Esophagus squamous epithelium (tissue), 5 donors: ENCODE measurements around the gene RASL10B. TPM values are rescaled to one million over a fixed set of nuclear protein-coding genes. Genes with fewer than 3 reads are reported as not detected.

Experiments used
- DNase-seq: peaks from one replicate; lab custom pipeline; 2025; lab: John Stamatoyannopoulos, UW
- H3K27ac ChIP-seq, 4 donors: fragments of 200-600 bp; sonication (generic); one replicate each; pipeline ENCODE4 v1.5.1; 2016 to 2019; ENCODE audit warnings: mild to moderate bottlenecking in 1 of 4
- H3K27me3 ChIP-seq, 4 donors: fragments of 200-600 bp; sonication (generic); 1 replicate in 3 of 4; 2 replicates in 1 of 4; pipeline versions ENCODE4 v1.5.1 to v1.6.0; 2017 to 2021; ENCODE audit warnings: antibody characterized with exemption in 1 of 4
- H3K36me3 ChIP-seq, 3 donors: fragments of 200-600 bp; sonication (generic); one replicate each; pipeline ENCODE4 v1.5.1; 2016 to 2019
- H3K4me1 ChIP-seq, 3 donors: fragments of 200-600 bp; sonication (generic); one replicate each; pipeline ENCODE4 v1.5.1; 2017 to 2019
- H3K4me3 ChIP-seq, 4 donors: fragments of 200-600 bp; sonication (generic); 1 replicate in 3 of 4; 2 replicates in 1 of 4; pipeline ENCODE4 v1.5.1; 2016 to 2019; ENCODE audit warnings: mild to moderate bottlenecking in 2 of 4, moderate library complexity in 1 of 4
- H3K9me3 ChIP-seq, 3 donors: fragments of 200-600 bp; sonication (generic); one replicate each; pipeline ENCODE4 v1.5.1; 2016 to 2019
- CTCF ChIP-seq, 6 experiments: fragments of 450-650 bp in 4 of 6; fragments of 200-600 bp in 2 of 6; sonication (generic) in 2 of 6; IDR thresholded peaks; one replicate each; pipeline ENCODE4 v1.5.1; 2016 to 2019; ENCODE audit warnings: antibody characterized with exemption in 6 of 6, mild to moderate bottlenecking in 4 of 6, moderate library complexity in 4 of 6
- POLR2A ChIP-seq, 4 donors: fragments of 450-650 bp; IDR thresholded peaks; one replicate each; pipeline ENCODE4 v1.6.1; 2017; ENCODE audit warnings: antibody characterized with exemption in 4 of 4, mild to moderate bottlenecking in 4 of 4, moderate library complexity in 3 of 4
- WGBS, 2 donors: methylation state at CpG; one replicate each; pipeline ENCODE4 v1.1.5; 2018; 5-methylcytosine and 5-hydroxymethylcytosine counted together
- intact Hi-C: fragments of 100-400 bp; cut with DNase I; formaldehyde crosslinking; loops from one replicate; pipeline ENCODE4 v1.15.0; 2022
- total RNA-seq, 4 donors: library from RNA; depleted of rRNA; stranded (reverse); fragments of >200 nt; gene quantifications; one replicate each; pipeline ENCODE4 v1.1.0, GENCODE V29; 2016
- donor health status: DM: yes; HTN: yes; CAD: no.

The RASL10B gene
- total RNA-seq, 4 donors from 2014 or later = 0.34 to 1.5 (median 0.89) TPM

DNA sequence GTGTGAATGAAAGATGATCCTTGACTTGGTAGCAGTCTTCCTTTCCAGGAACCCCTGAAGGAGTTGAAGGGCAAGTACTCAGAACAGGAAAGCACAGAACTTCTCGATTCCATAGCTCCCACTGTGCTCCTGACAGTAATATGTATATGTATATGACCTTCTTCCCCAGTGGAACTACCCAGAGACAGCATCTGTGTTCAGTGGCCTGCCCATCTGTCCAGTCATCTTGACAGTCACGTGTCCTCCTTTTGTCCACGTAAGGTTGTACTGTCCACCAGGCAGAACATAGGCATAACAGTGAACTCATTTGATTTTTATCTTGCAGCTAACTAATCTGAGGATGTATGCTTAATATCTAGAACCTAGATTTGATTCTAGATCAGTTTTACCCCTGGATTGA, 37.8 kb upstream of the RASL10B start:
- intact Hi-C loops = loop anchor here (10.0 kb wide), 1 partner anchor 69 kb away; no protein-coding TSS in a partner anchor
- Histone ChIP-seq H3K4me1 (no peaks in the 10 kb centered on the region), H3K27ac (no peak overlapping the region), H3K27me3 (no peaks in the 10 kb centered on the region), H3K36me3 (peaks cover 0 to 91% (median 16%) of the 10 kb centered on the region in 3 donors), H3K4me3 (no peak overlapping the region), H3K9me3 (no peaks in the 10 kb centered on the region)
- no peak for TF ChIP-seq CTCF (IDR thresholded peaks at IDR 0.05)
- no peak for TF ChIP-seq POLR2A (IDR thresholded peaks at IDR 0.05)
- DNase-seq = no peak
- 86 to 100% methylated on average over 3 of the region's 3 CpGs for WGBS, 2 donors

DNA sequence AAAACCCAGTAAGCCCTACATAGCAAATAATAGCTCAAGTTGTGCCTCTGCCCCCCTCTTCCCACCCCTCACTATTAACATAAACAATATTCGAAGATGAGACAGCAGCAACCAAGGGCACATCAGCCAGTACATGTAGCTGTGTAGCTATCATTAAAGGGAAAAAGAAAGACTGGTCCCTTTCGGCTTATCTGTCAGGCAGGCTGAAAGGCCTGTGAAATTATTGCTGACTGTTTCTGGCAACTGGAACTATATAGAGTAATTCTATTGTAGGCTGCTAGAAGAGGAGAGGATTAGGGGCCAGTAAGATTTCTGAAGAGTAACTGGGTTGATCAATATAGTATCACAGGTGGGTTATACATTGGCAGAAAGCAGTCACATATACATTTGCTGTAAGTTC, 36.5 kb upstream of the RASL10B start:
- TF ChIP-seq CTCF (IDR thresholded peaks at IDR 0.05) = no peak
- TF ChIP-seq POLR2A (IDR thresholded peaks at IDR 0.05) = no peak
- no peak for DNase-seq
- Histone ChIP-seq H3K27ac (no peak overlapping the region), H3K9me3 (no peaks in the 10 kb centered on the region), H3K4me1 (no peaks in the 10 kb centered on the region), H3K27me3 (no peaks in the 10 kb centered on the region), H3K36me3 (peaks cover 0 to 80% (median 14%) of the 10 kb centered on the region in 3 donors), H3K4me3 (no peak overlapping the region)
- WGBS, 2 donors = 79 to 85% methylated on average over 2 of the region's 2 CpGs
- intact Hi-C loops = loop anchor here (10.0 kb wide), 1 partner anchor 70 kb away; no protein-coding TSS in a partner anchor

GRCh38 chr17:35695613-35696012, 35.8 kb upstream of the RASL10B start:
- DNase-seq = no peak
- TF ChIP-seq POLR2A (IDR thresholded peaks at IDR 0.05) (no peak), CTCF (IDR thresholded peaks at IDR 0.05) (no peak)
- Histone ChIP-seq H3K9me3 (no peaks in the 10 kb centered on the region), H3K27ac (no peak overlapping the region), H3K27me3 (no peaks in the 10 kb centered on the region), H3K4me1 (no peaks in the 10 kb centered on the region), H3K36me3 (peaks cover 0 to 75% (median 14%) of the 10 kb centered on the region in 3 donors), H3K4me3 (no peak overlapping the region)
- intact Hi-C loops = loop anchor here (10.0 kb wide), 1 partner anchor 71 kb away; no protein-coding TSS in a partner anchor
- WGBS, 2 donors = 82 to 88% methylated on average over 2 of the region's 2 CpGs

DNA sequence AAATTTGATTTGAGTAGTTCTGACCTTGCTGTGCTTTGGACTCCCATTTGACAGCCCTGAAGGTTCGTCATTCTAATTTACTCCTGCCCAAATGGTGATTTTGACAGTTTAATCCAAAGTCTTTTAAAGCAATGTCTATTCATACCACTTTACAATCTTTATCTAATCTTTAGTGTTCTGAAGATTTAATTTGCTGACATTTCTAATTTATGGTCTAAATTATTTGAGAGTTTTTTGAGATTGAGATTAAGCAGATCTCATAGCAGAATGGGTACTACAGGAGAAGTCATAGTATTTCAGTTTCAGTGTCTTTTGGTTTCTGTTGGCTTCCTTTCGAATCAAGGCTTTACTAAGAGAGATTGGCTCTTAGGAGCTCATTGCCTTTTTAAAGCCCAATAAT, 32.6 kb upstream of the RASL10B start:
- Histone ChIP-seq H3K9me3 (no peaks in the 10 kb centered on the region), H3K4me3 (no peak overlapping the region), H3K4me1 (no peaks in the 10 kb centered on the region), H3K36me3 (peaks cover 0 to 45% (median 8%) of the 10 kb centered on the region in 3 donors), H3K27ac (no peak overlapping the region), H3K27me3 (no peaks in the 10 kb centered on the region)
- intact Hi-C loops = loop anchor here (10.0 kb wide), 1 partner anchor 74 kb away; no protein-coding TSS in a partner anchor
- no peak for DNase-seq
- TF ChIP-seq POLR2A (IDR thresholded peaks at IDR 0.05) = no peak
- TF ChIP-seq CTCF (IDR thresholded peaks at IDR 0.05) = no peak
- 95 to 98% methylated on average over 2 of the region's 2 CpGs for WGBS, 2 donors

DNA sequence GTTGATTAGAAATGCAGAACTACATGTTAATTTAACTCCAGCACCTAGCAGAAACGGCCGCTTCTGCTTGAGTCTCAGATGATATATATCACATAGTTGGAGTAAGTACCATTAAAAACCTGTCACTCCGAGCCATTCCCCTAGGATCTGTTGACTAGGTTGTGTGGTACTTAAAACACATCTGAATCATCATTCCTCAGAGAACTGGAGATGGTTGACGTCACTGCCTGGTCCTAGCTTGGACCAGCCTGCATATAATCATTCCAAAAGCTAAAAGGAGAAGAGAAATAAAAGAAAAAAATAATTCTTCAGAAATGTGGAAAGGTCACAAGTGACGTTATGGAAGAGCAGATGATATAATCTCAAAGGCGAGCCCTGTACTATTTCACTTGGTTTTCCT, 31.3 kb upstream of the RASL10B start:
- intact Hi-C loops = no loop called here

More for the DNA sequence above, 31.3 kb upstream of the RASL10B start:
- WGBS, 2 donors = 89 to 93% methylated on average over 6 of the region's 6 CpGs
- no peaks in the 10 kb centered on the region for H3K27me3 ChIP-seq
- no peaks in the 10 kb centered on the region for H3K9me3 ChIP-seq
- H3K4me1 ChIP-seq = no peaks in the 10 kb centered on the region
- no peak for TF ChIP-seq POLR2A (IDR thresholded peaks at IDR 0.05)
- TF ChIP-seq CTCF (IDR thresholded peaks at IDR 0.05) = no peak
- no peak overlapping the region for H3K27ac ChIP-seq
- no peak overlapping the region for H3K4me3 ChIP-seq
- DNase-seq = no peak
- peaks cover 0 to 31% (median 1%) of the 10 kb centered on the region in 3 donors for H3K36me3 ChIP-seq
